Measurements from ENCODE around the gene TRIM9.

The TRIM9 gene

DNA sequence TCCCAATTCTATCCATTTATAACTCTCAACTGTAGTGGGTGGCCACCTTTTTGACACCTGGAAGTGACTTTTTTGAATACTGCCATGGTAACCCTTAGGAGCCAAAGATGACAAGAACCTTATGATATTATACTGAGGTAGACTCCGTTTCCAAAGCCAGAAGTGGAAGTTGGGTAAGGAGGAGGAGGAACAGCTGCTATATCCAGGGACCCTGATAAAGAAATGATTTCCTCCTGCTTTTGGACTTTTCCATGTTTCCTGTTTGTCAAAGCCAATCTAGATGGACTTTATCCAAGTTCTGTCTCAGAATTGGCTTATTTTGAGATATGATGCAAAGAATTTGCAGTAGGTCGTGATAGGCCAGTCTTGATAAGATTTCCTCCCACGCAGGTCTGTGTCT lies 14.3 kb downstream of the TRIM9 start:
- Histone ChIP-seq H3F3A (ENCODE audit: low read depth) (no peaks in the 10 kb centered on the region), H3K79me2 (ENCODE audit: insufficient read depth, low read length) (no peaks in the 10 kb centered on the region), H3K4me1 (ENCODE audit: insufficient read depth, low read length, poor library complexity, severe bottlenecking) (peaks cover 9% of the 10 kb centered on the region), H3K4me2 (ENCODE audit: low read depth, low read length, poor library complexity, severe bottlenecking) (no peak overlapping the region), H2AFZ (ENCODE audit: low read length) (no peak overlapping the region), H3K4me3 (ENCODE audit: low read length, poor library complexity, severe bottlenecking) (no peak overlapping the region), H4K20me1 (ENCODE audit: insufficient read depth, low read length, poor library complexity, severe bottlenecking) (no peaks in the 10 kb centered on the region), H3K9me2 (replicated peaks; ENCODE audit: low read depth, low read length) (no peaks in the 10 kb centered on the region), H3K9me3 (ENCODE audit: insufficient read depth, low read depth, low read length) (no peaks in the 10 kb centered on the region), H3K36me3 (ENCODE audit: insufficient read depth, low read length) (no peaks in the 10 kb centered on the region), H3K9ac (ENCODE audit: low read depth, low read length, poor library complexity, severe bottlenecking) (no peak overlapping the region), H3K27me3 (ENCODE audit: insufficient read depth, low read length, poor library complexity, severe bottlenecking) (no peaks in the 10 kb centered on the region)
- TF ChIP-seq, protein P1, sequence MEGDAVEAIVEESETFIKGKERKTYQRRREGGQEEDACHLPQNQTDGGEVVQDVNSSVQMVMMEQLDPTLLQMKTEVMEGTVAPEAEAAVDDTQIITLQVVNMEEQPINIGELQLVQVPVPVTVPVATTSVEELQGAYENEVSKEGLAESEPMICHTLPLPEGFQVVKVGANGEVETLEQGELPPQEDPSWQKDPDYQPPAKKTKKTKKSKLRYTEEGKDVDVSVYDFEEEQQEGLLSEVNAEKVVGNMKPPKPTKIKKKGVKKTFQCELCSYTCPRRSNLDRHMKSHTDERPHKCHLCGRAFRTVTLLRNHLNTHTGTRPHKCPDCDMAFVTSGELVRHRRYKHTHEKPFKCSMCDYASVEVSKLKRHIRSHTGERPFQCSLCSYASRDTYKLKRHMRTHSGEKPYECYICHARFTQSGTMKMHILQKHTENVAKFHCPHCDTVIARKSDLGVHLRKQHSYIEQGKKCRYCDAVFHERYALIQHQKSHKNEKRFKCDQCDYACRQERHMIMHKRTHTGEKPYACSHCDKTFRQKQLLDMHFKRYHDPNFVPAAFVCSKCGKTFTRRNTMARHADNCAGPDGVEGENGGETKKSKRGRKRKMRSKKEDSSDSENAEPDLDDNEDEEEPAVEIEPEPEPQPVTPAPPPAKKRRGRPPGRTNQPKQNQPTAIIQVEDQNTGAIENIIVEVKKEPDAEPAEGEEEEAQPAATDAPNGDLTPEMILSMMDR (conservative IDR thresholded peaks at IDR 0.05; ENCODE audit: low read length) = no peak
- TF ChIP-seq EZH2phosphoT487 (IDR thresholded peaks at IDR 0.05; ENCODE audit: borderline replicate concordance) = no peak

DNA sequence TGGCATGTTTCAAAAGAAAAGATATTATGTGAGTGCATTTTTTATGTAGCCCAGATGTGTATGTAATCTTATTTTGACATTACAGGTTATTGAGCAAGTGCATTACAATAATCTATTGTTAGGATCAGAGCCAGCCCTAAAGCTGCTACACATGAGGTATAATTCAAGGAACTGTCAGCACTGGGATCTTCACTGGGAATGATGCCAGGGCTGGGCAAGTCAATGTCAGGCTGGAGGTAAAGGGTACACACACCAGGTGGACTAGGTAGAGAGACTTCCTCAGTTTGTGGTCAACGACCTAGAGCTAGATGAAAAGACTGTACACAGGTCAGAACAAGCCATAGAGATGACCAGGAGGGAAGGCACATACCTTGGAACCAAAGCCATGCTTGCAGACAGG lies 15.4 kb downstream of the TRIM9 start:
- no peak overlapping the region for H3K4me3 ChIP-seq (ENCODE audit: low read length, poor library complexity, severe bottlenecking)
- no peaks in the 10 kb centered on the region for H3K36me3 ChIP-seq (ENCODE audit: insufficient read depth, low read length)
- H4K20me1 ChIP-seq (ENCODE audit: insufficient read depth, low read length, poor library complexity, severe bottlenecking) = no peaks in the 10 kb centered on the region
- H2AFZ ChIP-seq (ENCODE audit: low read length) = no peak overlapping the region
- H3K27me3 ChIP-seq (ENCODE audit: insufficient read depth, low read length, poor library complexity, severe bottlenecking) = no peaks in the 10 kb centered on the region
- no peaks in the 10 kb centered on the region for H3K9me2 ChIP-seq (replicated peaks; ENCODE audit: low read depth, low read length)
- H3K9me3 ChIP-seq (ENCODE audit: insufficient read depth, low read depth, low read length) = no peaks in the 10 kb centered on the region
- no peak overlapping the region for H3K4me2 ChIP-seq (ENCODE audit: low read depth, low read length, poor library complexity, severe bottlenecking)
- H3K79me2 ChIP-seq (ENCODE audit: insufficient read depth, low read length) = no peaks in the 10 kb centered on the region
- TF ChIP-seq, protein P1 (conservative IDR thresholded peaks at IDR 0.05; ENCODE audit: low read length) = no peak
- no peak for TF ChIP-seq EZH2phosphoT487 (IDR thresholded peaks at IDR 0.05; ENCODE audit: borderline replicate concordance)
- H3K4me1 ChIP-seq (ENCODE audit: insufficient read depth, low read length, poor library complexity, severe bottlenecking) = peaks cover 9% of the 10 kb centered on the region
- no peak overlapping the region for H3K9ac ChIP-seq (ENCODE audit: low read depth, low read length, poor library complexity, severe bottlenecking)
- H3F3A ChIP-seq (ENCODE audit: low read depth) = no peaks in the 10 kb centered on the region

DNA sequence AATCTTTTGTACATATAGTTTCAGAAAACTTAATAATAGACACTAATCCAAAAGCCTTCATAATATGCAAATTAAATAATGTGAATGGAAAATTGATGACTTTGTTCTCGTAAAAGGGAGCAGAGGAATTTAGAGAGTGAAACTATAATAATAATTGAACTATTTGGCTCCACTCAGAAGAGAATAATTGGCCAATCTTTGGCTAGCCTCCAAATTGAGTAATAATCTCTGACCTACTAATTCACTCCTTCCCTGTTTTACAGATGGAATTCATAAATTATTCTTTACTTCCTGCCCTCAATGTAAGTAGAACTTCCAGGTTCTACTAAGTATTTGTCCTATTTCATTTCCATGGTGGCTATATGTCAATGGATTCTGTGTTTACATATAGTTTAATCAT lies 15.8 kb downstream of the TRIM9 start:
- Histone ChIP-seq H3K4me2 (ENCODE audit: low read depth, low read length, poor library complexity, severe bottlenecking) (no peak overlapping the region), H3F3A (ENCODE audit: low read depth) (no peaks in the 10 kb centered on the region), H3K36me3 (ENCODE audit: insufficient read depth, low read length) (no peaks in the 10 kb centered on the region), H3K4me3 (ENCODE audit: low read length, poor library complexity, severe bottlenecking) (no peak overlapping the region), H3K4me1 (ENCODE audit: insufficient read depth, low read length, poor library complexity, severe bottlenecking) (peaks cover 9% of the 10 kb centered on the region), H3K79me2 (ENCODE audit: insufficient read depth, low read length) (no peaks in the 10 kb centered on the region), H3K9me3 (ENCODE audit: insufficient read depth, low read depth, low read length) (no peaks in the 10 kb centered on the region), H3K9ac (ENCODE audit: low read depth, low read length, poor library complexity, severe bottlenecking) (no peak overlapping the region), H3K27me3 (ENCODE audit: insufficient read depth, low read length, poor library complexity, severe bottlenecking) (no peaks in the 10 kb centered on the region), H3K9me2 (replicated peaks; ENCODE audit: low read depth, low read length) (no peaks in the 10 kb centered on the region), H2AFZ (ENCODE audit: low read length) (no peak overlapping the region), H4K20me1 (ENCODE audit: insufficient read depth, low read length, poor library complexity, severe bottlenecking) (no peaks in the 10 kb centered on the region)
- TF ChIP-seq, protein P1 (conservative IDR thresholded peaks at IDR 0.05; ENCODE audit: low read length) = no peak
- TF ChIP-seq EZH2phosphoT487 (IDR thresholded peaks at IDR 0.05; ENCODE audit: borderline replicate concordance) = no peak
